Activated CD8-positive, alpha-beta memory T cell treated with anti-CD3 and anti-CD28 coated beads, Interleukin-2, amount 10 ng/mL, durations not matched to agents 7 days and 5 days (primary cell): Measurements from ENCODE around the gene RABL2B. TPM values are rescaled to one million over a fixed set of nuclear protein-coding genes. Genes with fewer than 3 reads are reported as not detected.
A peak's percentile ranks its signal among the peaks of the same experiment; 100 is the strongest.

Experiments
- ATAC-seq: fragments of 150-1000 bp; cut with Tn5 transposase; one replicate; pipeline ENCODE4 v1.10.0; 2021; ENCODE audit warnings: moderate library complexity
- CTCF ChIA-PET: fragments of 350-600 bp; sonication (Branson Sonifier 250); formaldehyde crosslinking; loops from one replicate; lab custom pipeline; 2021; ENCODE audit warnings: antibody characterized with exemption; lab: Charles Lee
- DNase-seq: peaks from one replicate; pipeline ENCODE4 v3.0.0-alpha.2; 2020
- H3K27ac Mint-ChIP-seq: one replicate; pipeline ENCODE4 v1.8.0; 2021; ENCODE audit warnings: mild to moderate bottlenecking, mixed read lengths
- H3K27me3 Mint-ChIP-seq: one replicate; pipeline ENCODE4 v1.8.0; 2021; ENCODE audit warnings: mixed read lengths
- H3K36me3 Mint-ChIP-seq: one replicate; pipeline ENCODE4 v1.8.0; 2021; ENCODE audit warnings: mild to moderate bottlenecking, mixed read lengths
- H3K4me1 Mint-ChIP-seq: one replicate; pipeline ENCODE4 v1.8.0; 2021; ENCODE audit warnings: mixed read lengths
- H3K4me3 Mint-ChIP-seq: one replicate; pipeline ENCODE4 v1.8.0; 2021; ENCODE audit warnings: mild to moderate bottlenecking, moderate library complexity, mixed read lengths
- H3K9me3 Mint-ChIP-seq: one replicate; pipeline ENCODE4 v1.8.0; 2022; ENCODE audit warnings: low read depth, mixed read lengths
- total RNA-seq, 2 experiments: library from RNA; stranded (reverse); gene quantifications; one replicate each; pipeline ENCODE4 v1.2.3, GENCODE V29; 2021

RABL2B gene
- total RNA-seq, 2 experiments from 2014 or later, result 21.9 to 26.6 TPM

DNA sequence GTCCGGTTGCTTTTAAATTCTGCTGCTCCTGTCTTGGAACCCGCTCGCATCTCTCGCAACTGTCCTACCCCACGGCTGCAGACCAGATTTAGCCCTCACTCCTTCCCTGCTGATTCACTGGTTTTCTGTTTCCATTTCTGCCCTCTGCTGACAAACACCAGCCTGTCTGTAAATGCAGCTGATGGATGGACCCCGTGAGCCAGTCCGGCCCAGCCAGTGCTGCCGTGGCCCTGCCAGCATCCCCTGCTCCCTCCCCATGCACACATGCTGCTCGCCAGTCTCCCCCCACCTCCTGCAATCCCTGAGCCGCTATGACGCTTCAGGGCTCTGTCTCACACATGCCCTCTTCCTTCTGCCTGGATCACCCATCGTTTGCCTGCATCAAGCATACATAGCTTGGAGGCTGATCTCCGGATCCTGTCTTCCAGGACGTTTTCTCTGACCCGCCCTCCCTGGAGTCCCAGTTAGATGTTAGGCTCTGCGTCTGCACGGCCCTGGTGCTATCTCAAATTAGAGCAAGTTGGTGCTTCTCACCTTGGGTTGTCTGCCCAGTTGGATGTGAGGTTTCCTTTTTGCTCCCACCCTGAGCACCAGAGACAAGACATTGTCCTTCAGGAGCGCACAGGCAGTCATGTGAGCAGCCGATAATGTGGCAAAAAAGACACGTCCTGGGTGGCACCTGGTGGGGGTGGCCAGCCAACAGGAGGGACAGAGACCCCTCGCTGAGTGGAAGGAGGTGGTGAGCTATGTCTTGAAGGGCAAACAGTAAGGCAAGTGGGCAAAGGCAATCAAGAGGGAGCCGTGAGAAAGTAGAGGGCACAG is 49.7 kb downstream of the RABL2B start:
- CTCF ChIA-PET, result interaction anchor here (1.3 kb wide), 1 partner anchor 23 kb away, joined by 4 read pairs; no protein-coding TSS in a partner anchor
- peak; percentile 11 for DNase-seq
- H3K27me3 Mint-ChIP-seq, result peaks cover 7% of the 10 kb centered on the region
- H3K36me3 Mint-ChIP-seq, result no peaks in the 10 kb centered on the region
- H3K27ac Mint-ChIP-seq, result no peak overlapping the region
- no peak overlapping the region for H3K4me3 Mint-ChIP-seq
- H3K4me1 Mint-ChIP-seq, result peaks cover 3% of the 10 kb centered on the region
- no peak for ATAC-seq
- no peaks in the 10 kb centered on the region for H3K9me3 Mint-ChIP-seq

DNA sequence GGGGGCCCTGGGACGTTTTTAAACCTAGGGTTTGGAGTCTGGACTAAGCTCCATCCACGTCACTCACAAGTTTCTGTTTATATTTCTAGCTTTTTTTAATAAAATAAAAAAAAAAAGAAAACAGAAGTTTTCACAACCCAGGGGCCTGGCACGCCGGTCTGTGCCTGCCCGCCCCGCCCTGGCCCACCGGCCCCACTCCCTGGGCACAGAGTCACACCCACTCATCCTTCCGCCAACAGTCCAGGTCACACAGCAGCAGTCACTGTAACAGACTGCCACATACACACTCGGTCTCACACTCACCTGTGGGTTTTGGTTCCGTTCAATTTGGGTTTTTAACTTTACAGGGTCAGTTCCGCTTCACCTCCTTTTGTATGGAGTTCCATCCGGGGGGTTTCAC is 50.8 kb downstream of the RABL2B start:
- DNase-seq, result no peak
- H3K36me3 Mint-ChIP-seq, result no peaks in the 10 kb centered on the region
- CTCF ChIA-PET, result interaction anchor here (1.3 kb wide), 1 partner anchor 24 kb away, joined by 4 read pairs; no protein-coding TSS in a partner anchor
- no peak overlapping the region for H3K4me3 Mint-ChIP-seq
- no peak overlapping the region for H3K27ac Mint-ChIP-seq
- no peak for ATAC-seq
- H3K4me1 Mint-ChIP-seq, result peaks cover 3% of the 10 kb centered on the region
- peaks cover 7% of the 10 kb centered on the region for H3K27me3 Mint-ChIP-seq
- no peaks in the 10 kb centered on the region for H3K9me3 Mint-ChIP-seq

DNA sequence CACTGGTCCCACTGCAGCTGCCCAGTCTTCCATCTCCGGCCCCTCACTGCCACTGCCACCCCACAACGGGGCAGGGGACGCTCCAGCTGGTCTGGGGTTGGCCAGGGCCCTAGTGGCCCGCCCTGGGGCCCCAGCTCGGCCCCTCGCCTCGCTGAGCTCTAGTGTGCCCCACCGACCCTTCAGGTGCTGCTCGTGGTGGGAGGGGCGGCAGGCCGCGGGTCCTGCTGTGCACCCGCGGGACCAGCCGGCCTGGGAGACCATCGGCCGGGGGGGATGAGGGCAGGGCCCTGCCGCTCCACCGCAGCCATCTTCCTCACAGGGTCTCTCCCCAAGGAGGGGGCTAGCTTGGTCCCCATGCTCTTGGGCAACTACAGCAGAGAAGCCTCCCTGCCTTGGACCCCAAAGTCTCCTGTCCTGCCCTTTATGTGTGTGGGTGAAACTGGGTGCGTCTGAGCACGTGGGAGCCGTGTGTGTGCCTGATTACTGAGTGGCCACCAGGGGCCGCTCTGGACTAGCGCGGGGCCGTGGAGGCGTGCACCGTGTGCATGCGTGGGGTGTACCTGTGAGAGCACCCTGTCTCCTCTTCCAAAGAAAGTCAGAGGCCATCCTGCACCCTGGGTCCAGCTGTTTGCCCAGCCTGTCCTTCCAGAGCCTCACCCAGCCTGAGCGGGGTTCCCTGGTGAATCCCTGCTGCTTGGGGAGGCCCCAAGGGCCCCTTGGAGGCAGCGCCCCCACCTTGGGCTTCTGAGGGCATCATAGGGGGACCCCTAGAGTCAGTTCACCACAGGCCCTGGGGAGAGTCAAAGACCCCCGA is 51.4 kb downstream of the RABL2B start:
- CTCF ChIA-PET, result interaction anchor here (1.3 kb wide), 1 partner anchor 25 kb away, joined by 4 read pairs; no protein-coding TSS in a partner anchor
- Mint-ChIP-seq H3K27me3 (peaks cover 7% of the 10 kb centered on the region), H3K4me1 (peaks cover 3% of the 10 kb centered on the region), H3K27ac (no peak overlapping the region), H3K4me3 (no peak overlapping the region), H3K36me3 (no peaks in the 10 kb centered on the region), H3K9me3 (no peaks in the 10 kb centered on the region)
- peak; percentile 90 for ATAC-seq
- DNase-seq, result peak; percentile 51

DNA sequence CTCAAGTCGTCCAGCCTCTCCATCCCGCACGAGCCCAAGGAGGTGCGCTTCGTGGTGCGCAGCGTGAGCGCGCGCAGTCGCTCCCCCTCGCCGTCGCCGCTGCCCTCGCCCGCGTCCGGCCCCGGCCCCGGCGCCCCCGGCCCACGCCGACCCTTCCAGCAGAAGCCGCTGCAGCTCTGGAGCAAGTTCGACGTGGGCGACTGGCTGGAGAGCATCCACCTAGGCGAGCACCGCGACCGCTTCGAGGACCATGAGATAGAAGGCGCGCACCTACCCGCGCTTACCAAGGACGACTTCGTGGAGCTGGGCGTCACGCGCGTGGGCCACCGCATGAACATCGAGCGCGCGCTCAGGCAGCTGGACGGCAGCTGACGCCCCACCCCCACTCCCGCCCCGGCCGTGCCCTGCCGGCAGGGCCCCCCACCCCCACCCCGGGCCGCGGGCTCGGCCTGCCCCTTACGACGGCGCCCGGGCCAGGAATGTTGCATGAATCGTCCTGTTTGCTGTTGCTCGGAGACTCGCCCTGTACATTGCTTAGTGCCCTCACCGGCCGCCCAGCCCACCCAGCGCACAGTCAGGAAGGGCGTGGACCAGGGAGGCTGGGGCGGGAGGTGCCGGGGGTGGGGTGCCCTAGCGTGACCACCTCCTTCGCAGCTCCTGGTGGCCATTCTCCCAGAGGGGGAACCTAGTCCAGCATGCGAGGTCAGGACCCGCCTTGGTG is 52.3 kb downstream of the RABL2B start:
- ATAC-seq, result no peak
- CTCF ChIA-PET, result no interaction called here
- Mint-ChIP-seq H3K9me3 (no peaks in the 10 kb centered on the region), H3K27ac (no peak overlapping the region), H3K36me3 (no peaks in the 10 kb centered on the region), H3K4me1 (peaks cover 3% of the 10 kb centered on the region), H3K27me3 (no peaks in the 10 kb centered on the region), H3K4me3 (no peak overlapping the region)
- no peak for DNase-seq

DNA sequence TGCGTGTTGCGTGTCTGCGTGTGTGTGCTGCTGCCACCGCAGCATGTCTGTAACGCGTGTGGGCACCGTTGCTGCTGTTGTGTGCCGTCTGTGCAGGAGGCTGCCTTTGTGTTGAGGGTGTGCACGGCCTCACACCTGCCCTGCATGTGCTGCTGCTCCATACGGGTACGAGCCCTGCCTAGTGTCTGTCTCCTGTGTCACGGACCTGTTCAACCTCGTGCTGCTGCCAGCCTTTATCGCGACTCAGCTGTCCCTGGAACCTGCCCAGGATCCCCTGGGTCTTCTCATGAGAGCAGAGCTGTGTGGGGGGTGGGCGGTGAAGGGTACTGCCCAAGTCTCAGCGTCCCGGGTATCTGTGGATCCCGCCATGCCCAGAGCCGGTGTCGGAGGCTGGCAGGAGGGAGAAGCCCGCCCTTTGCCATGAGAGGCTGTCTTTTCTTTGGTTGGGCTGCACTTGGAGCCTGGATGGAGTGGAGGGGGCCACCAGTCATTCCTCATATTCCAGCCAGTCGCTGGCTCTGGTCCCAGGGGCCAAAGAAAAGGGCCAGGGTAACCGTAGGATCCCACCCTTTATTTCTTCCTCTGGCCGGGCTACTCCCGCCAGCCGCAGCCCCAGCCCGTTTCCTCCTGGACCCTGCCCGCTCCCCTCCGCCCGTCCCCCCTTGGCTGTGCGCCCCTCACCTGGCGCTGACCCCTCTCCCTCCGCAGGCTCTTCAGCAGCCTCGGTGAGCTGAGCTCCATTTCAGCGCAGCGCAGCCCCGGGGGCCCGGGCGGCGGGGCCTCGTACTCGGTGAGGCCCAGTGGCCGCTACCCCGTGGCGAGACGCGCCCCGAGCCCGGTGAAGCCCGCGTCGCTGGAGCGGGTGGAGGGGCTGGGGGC is 53.2 kb downstream of the RABL2B start:
- no peaks in the 10 kb centered on the region for H3K9me3 Mint-ChIP-seq
- H3K27me3 Mint-ChIP-seq, result no peaks in the 10 kb centered on the region
- ATAC-seq (no peak), DNase-seq (no peak)
- no peaks in the 10 kb centered on the region for H3K36me3 Mint-ChIP-seq
- H3K27ac Mint-ChIP-seq, result no peak overlapping the region
- CTCF ChIA-PET, result no interaction called here
- no peak overlapping the region for H3K4me3 Mint-ChIP-seq
- peaks cover 3% of the 10 kb centered on the region for H3K4me1 Mint-ChIP-seq

DNA sequence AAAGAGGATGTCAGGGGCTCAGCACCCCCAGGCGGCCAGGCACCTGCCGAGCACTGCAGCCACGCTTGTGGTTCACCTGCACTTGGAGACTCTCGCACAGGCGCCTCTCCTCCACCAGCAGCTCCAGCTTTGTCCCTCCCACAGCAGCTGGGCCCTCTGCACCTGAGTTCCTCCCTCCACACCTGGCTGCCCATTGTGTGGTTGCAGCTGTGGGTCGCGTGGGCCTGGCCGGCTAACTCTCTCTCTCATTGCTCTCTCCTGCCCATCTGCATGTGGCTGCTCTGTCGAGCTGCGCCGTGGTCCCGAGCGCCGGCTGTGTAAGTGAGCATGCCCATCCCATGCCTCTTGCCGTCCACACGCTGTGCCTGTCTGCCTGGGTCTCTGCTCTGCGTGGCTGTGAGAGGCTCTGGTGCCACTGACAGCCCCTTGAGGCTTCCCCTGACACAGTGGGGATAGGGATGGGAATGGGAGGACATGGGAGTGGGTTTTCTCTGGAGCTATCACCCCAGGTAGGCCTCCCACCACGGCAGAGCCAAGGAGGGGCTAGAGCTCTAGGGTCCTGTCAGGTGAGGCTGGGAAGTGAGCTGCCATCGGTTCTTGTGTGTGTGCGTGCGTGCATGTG is 53.9 kb downstream of the RABL2B start:
- CTCF ChIA-PET, result no interaction called here
- ATAC-seq (no peak), DNase-seq (no peak)
- peaks cover 3% of the 10 kb centered on the region for H3K4me1 Mint-ChIP-seq
- H3K9me3 Mint-ChIP-seq, result no peaks in the 10 kb centered on the region
- H3K36me3 Mint-ChIP-seq, result no peaks in the 10 kb centered on the region
- no peaks in the 10 kb centered on the region for H3K27me3 Mint-ChIP-seq
- no peak overlapping the region for H3K27ac Mint-ChIP-seq
- H3K4me3 Mint-ChIP-seq, result no peak overlapping the region

DNA sequence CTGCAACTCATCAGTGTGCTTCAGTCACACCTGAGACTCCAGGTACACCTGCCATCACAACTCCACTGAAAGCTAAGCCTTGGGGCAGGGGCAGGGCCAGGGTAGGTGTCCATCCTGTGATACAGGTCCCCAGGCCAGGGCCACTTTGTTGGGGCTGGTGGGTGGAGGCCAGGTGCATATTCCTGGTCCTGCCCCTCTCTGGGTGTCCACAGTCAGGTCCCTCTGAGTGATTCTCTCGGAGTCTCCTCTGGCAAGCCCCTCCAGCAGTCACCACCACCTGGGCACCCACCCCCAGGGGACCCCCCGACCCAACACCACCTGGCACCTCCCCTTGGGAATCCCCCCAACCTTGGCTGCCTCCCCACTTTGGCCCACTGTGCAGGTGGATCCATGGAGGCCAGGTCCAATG is 54.9 kb downstream of the RABL2B start:
- no peak overlapping the region for H3K4me3 Mint-ChIP-seq
- no peaks in the 10 kb centered on the region for H3K4me1 Mint-ChIP-seq
- H3K27me3 Mint-ChIP-seq, result no peaks in the 10 kb centered on the region
- H3K9me3 Mint-ChIP-seq, result no peaks in the 10 kb centered on the region
- H3K36me3 Mint-ChIP-seq, result no peaks in the 10 kb centered on the region
- CTCF ChIA-PET, result no interaction called here
- no peak overlapping the region for H3K27ac Mint-ChIP-seq
- DNase-seq (no peak), ATAC-seq (no peak)

DNA sequence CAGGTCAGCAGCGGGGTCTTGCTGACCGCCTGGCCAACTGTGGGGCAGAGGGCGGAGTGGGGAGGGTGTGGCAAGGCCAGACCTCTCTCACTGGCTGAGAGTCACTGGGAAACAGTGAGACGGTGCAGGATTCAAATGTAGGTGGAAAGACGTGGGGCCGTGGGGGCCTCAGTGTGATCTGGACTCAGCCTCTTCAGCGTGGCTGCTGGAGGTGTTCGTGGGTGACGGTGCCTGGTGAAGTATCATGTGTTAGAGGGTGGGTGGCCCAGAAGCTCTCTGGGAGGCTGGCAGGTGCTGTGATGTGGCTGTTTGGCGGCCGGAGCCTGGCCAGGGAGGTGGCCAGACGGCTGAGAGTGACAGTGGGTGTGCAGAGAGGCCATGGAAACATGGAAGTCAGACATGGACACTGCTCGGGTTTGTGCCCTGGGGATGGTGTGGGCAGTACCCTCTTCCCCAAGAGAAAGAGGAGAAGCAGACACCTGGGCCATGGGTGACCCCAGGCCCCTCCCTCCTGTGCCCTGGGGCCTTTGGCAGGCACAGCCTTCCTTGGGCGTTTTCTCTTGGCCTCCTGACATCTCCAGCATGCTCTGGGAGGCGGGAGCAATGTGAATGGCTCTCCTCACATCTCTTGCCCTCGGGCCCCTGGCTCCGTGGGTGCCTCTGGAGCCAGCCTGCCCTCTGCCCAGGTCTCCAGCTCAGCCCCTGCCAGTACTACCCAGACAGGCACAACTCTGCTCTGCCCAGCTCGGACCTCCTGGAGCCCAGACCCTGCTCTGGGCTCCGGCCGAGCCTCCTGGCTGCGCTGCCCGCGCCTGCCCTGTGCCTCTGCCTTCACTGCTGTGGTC is 55.5 kb downstream of the RABL2B start:
- Mint-ChIP-seq H3K4me1 (no peaks in the 10 kb centered on the region), H3K27me3 (no peaks in the 10 kb centered on the region), H3K4me3 (no peak overlapping the region), H3K9me3 (no peaks in the 10 kb centered on the region), H3K27ac (no peak overlapping the region), H3K36me3 (no peaks in the 10 kb centered on the region)
- ATAC-seq (no peak), DNase-seq (no peak)
- CTCF ChIA-PET, result no interaction called here

DNA sequence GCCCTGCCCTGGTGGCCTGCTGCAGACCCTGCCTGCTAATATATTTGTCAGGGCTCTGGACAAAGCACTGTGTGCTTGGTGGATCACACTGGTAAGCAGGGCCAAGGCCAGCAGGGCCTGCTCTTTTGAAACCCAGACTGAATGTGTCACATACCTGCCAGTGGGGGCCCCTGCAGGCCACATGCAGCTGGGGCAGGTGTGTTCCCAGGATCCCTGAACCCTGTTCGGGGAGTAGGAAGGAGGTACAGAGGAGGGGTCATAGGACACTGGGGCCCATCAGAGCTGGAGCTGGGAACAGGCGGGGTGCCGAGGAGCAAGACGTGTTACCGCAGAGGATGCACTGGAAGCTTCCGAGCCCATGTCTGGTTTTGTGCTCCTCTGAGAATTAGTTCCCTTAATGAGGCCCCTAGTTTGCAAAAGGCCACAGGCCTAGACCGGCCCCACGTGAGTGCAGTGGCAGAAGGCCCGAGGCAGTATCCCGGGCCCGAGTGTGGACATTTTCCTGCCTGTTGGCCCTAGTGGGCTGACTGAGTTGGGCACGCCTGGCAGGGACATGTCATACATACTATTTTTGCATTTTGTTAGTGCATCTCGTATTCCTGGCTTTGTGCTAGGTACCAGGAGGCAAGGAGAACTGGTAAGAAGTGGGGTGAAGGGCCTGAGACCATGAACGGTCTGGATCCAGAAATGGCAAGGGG is 56.6 kb downstream of the RABL2B start:
- ATAC-seq, result no peak
- Mint-ChIP-seq H3K27ac (no peak overlapping the region), H3K4me1 (no peaks in the 10 kb centered on the region), H3K36me3 (no peaks in the 10 kb centered on the region), H3K4me3 (no peak overlapping the region), H3K27me3 (no peaks in the 10 kb centered on the region), H3K9me3 (no peaks in the 10 kb centered on the region)
- CTCF ChIA-PET, result no interaction called here
- no peak for DNase-seq

DNA sequence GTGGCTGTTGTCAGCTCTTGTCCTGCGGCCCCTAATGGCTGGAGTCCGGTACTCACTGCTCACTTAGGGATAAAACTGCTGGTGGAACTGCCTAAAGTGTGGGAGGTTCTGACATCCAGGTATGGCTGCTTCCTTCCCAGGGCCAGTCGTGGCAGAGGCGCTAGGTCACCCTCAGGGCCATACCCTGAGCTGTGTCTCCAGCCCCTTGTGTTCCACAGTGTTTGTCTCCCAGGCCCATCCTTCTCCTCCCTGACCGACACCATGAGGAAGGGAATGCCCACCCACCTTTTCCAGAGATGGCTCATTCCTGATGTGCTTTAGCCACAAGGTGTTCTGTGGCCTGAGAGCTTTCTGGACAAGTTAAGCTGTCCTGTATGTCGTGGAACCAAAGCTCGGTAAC is 57.8 kb downstream of the RABL2B start:
- ATAC-seq (no peak), DNase-seq (no peak)
- CTCF ChIA-PET, result no interaction called here
- H3K4me1 Mint-ChIP-seq, result no peaks in the 10 kb centered on the region
- no peaks in the 10 kb centered on the region for H3K36me3 Mint-ChIP-seq
- H3K27ac Mint-ChIP-seq, result no peak overlapping the region
- no peaks in the 10 kb centered on the region for H3K9me3 Mint-ChIP-seq
- no peak overlapping the region for H3K4me3 Mint-ChIP-seq
- no peaks in the 10 kb centered on the region for H3K27me3 Mint-ChIP-seq

DNA sequence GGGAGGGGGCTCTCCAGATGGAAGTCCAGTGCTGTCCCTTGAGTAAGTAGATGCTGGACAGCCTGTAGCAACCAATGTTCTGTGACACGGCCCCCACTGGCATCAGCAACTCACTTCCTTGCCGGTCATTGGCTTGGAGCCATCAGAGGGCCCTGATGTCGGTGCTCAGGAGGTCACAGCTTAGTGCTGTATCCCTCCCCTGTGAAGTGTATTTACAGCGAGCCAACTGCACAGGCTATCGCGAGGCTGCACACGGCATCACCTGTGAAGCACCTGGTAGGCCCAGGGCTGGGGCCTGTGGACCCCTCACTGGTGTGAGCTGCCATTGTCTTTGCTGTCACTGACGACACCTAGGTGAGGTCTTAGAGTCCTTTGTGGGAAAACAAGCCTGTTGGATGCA is 58.8 kb downstream of the RABL2B start:
- DNase-seq, result no peak
- Mint-ChIP-seq H3K36me3 (no peaks in the 10 kb centered on the region), H3K4me3 (no peak overlapping the region), H3K27ac (no peak overlapping the region), H3K9me3 (no peaks in the 10 kb centered on the region), H3K4me1 (no peaks in the 10 kb centered on the region), H3K27me3 (no peaks in the 10 kb centered on the region)
- ATAC-seq, result no peak
- CTCF ChIA-PET, result no interaction called here
